COLO668 (cell line): Measurements from ENCODE around the gene RAP1GDS1.
"Not testable (repeated sequence)": the region's sequence is repeated elsewhere in the genome, so short reads cannot be mapped to it uniquely, and the experiment has no call there.

Source experiments
- DNase-seq: peaks from one replicate; lab custom pipeline; 2025; ENCODE audit not compliant: unreplicated experiment; lab: John Stamatoyannopoulos, UW

Gene RAP1GDS1

GRCh38 chr4:98352396-98352795, 91.2 kb downstream of the RAP1GDS1 start:
- no peak for DNase-seq

DNA sequence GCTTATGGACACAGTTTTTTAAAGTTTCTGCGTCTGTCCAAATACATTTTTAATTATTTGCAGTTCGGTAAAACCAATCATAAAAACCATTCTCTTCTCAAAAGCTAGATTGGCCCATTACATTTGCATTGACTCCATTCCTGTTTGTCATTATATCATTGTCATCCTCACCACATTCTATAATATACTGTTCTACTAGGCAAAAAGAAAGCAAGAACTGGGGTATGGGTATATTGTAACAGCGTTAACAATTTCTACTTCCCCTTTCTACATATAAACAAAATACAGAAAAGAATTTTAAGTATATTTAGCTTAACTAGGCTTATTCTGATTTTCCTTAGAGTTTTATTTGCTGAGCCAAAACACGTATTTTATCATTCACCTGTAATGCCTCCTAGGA, 91.8 kb downstream of the RAP1GDS1 start:
- DNase-seq = no peak

GRCh38 chr4:98358630-98359248, 97.6 kb downstream of the RAP1GDS1 start:
- no peak for DNase-seq

- no peak for DNase-seq
Observed at GRCh38 chr4:98359646-98360045, 98.5 kb downstream of the RAP1GDS1 start.

- DNase-seq = no peak
Observed at GRCh38 chr4:98363431-98363830, 102.2 kb downstream of the RAP1GDS1 start.

GRCh38 chr4:98366275-98366674, 105.1 kb downstream of the RAP1GDS1 start:
- not testable (repeated sequence) for DNase-seq

DNA sequence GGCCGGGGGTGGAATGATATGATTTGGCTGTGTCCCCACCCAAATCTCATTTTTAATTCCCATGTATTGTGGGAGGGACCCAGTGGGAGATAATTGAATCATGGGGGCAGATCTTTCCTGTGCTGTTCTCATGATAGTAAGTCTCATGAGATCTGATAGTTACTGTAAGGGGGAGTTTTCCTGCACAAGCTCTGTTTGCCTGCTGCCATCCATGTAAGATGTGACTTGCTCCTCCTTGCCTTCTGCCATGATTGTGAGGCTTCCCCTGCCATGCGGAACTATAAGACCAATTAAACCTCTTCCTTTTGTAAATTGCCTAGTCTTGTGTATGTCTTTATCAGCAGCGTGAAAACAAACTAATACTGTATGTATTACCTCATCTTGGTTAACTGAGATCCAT, 106.8 kb downstream of the RAP1GDS1 start:
- not testable (repeated sequence) for DNase-seq

- no peak for DNase-seq
Observed at GRCh38 chr4:98369322-98369721, 108.1 kb downstream of the RAP1GDS1 start.

DNA sequence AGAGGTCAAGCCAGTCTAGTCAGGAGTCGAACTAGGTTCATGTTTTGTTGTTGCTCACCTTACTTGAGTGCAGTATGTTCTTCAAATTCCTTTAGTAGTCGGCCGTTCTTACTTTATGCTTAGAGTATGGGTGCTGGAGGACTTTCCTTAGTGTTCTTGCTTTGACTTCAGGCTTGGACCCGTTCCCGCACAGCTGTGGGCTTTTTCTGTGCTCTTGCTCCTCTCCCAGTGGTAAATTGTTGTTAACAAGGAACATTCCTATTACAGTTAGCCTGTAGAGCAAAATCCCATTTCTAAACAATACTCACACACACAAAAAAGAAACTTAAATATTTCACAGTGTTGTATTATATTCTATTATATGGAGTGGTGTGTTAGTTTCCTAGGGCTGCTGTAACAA, 113.5 kb downstream of the RAP1GDS1 start:
- no peak for DNase-seq

DNA sequence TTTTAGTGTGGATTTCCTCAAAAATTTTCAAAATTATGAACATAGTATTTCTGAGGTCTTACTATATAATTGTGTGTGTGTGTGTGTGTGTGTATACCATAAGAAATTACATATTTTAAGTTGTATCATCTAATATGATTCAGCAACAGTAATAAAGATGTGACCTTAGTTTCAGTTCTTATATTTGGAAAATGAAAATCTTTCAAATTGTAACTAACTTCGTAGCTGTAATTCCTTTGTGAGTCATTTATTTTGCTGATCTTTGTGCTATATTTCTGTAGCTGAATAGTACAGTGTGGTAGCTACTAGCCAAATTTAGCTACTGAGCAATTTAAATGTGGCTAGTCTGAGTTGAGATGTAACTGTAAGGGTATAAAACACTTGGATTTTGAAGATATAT, 116.4 kb downstream of the RAP1GDS1 start:
- DNase-seq = no peak

DNA sequence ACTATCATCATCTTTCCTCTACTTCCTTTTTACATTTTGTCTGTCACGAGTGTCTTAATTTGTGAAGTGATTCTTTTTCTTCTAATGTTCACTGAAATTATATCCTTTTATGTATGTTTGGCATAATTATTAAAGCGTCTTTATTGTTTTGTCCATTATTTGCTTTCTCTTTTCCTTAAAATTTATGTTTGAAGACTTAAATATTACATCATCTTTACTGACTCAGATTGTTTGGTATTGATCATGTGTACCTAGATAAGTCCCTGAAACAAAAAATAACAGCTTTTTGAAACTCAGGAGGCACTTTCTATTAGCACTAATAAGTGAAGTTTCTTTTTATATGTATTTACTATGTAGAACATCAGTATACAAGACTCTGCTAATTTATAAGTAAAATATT, 120.1 kb downstream of the RAP1GDS1 start:
- DNase-seq = no peak

DNA sequence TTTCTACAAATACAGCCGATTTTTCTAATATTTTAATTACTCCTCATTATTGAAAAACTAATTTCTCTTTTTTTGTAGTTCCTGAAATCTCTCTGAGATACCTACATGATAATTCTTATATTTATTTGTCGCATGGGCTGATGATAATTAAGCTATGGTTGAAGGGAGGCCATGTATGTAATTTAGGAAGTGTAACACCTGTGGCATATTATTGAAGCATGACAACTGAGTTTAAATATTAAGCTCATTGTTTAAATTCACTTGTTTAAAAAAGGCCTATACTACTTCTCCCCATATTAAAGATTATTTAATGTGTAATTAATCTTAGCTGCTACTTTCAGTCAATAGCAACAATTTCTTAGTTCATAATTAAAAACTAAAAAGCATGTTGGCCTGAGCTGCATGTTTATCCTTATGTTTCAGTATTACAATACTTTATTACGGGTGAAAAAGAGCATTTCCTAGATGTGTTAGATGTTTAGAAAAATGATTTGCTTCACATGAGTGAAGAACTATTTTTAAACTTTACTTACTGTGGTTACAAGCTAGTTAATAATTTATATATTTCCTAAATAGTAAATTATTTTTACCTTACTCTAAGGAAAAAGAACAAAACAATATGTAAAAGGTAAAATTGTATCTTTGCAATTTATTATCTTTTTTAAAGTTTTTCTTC, 122.4 kb downstream of the RAP1GDS1 start:
- DNase-seq = no peak

DNA sequence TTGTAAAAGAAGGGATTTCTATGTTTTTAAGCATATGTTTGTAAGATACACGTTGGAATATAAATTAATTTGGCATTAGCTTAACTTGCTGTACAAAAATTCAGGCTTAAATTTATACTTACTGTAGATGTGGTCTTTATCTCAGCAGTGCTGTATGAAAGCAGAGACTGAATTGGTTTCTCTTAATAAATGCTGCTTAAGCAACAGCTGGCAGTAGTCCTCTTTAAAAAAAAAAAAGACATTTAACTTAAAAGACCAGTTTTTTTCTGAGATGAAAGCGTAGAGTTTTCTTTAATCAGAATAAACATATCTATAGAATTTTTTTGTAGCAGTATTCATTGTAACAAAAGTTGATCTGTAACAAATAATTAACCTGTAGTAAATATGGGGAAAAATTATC, 124.6 kb downstream of the RAP1GDS1 start:
- DNase-seq = no peak

DNA sequence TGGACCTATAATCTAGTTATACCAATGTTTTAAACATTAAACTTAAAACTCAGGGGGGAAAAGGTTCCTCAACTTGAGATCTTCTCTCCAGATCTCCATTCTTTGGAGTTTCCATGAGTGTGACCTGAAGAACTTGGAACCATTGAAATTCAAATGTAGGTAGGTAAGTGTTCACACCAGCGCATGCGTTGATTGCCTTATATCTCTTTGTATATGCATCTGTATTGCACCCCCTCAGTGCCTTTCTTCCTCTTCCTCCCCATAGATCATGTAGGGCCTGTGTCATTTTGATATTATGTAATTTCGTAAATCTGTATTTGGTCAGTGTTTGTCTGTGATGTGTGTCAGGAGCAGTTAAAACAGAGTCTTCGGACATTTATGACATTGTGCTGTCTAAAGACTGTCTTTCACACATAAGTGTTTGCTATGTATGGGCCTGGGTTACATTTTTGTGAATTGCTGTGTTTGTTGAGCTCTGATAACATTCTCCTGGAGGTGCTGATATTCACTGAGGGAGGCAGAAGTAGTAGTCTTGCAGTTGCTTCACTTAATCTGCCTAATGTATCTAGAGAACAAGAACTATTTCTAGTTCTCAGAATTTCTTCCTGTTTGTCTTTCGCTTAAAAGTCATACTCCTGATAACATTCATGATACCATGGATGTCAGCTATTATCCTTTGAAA, 126.3 kb downstream of the RAP1GDS1 start:
- no peak for DNase-seq

- no peak for DNase-seq
Observed at GRCh38 chr4:98394134-98394533, 132.9 kb downstream of the RAP1GDS1 start.

- no peak for DNase-seq
Observed at GRCh38 chr4:98399915-98400314, 138.7 kb downstream of the RAP1GDS1 start.

GRCh38 chr4:98406819-98407218, 145.6 kb downstream of the RAP1GDS1 start:
- no peak for DNase-seq

- DNase-seq = no peak
Observed at GRCh38 chr4:98411731-98412130, 150.5 kb downstream of the RAP1GDS1 start.

DNA sequence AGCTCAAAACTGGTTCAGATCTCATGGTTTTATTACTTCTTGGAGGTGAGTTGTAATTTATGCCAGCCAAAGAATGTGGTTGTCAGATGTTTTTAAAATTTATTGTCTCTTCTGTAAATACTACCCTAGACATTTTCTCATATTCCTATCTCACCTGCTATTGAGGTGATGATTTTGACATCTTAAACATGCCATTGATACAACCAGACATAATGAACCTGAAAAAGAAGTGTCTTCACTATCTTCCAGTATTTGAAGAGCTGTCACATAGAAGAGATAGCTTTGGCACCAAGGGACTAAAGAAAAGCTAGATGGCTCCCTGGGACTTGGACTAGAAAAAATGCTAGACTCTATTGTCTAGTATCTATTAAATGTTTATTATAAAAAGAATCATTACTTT, 155.7 kb downstream of the RAP1GDS1 start:
- no peak for DNase-seq

DNA sequence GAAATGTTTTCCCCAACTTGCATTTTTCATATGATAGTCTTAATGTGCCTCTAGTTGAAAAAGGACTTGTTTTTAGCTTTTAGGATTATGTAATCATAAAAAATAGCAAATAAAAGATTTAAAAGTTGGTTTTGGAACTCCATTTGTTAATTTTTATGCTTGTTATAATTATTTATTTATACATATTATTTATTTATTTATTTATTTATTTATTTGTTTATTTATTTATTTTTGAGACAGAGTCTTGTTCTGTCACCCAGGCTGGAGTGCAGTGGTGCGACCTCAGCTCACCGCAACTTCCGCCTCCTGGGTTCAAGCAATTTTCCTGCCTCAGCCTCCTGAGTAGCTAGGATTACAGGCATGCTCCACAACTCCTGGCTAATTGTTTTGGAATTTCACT, 159.0 kb downstream of the RAP1GDS1 start:
- DNase-seq = not testable (repeated sequence)

GRCh38 chr4:98421111-98421510, 159.9 kb downstream of the RAP1GDS1 start:
- no peak for DNase-seq

- DNase-seq = no peak
Observed at GRCh38 chr4:98423009-98423408, 161.8 kb downstream of the RAP1GDS1 start.
